Memory B cell (primary cell): Measurements from ENCODE around the gene ARL13B.
"Not testable (repeated sequence)": the region's sequence is repeated elsewhere in the genome, so short reads cannot be mapped to it uniquely, and the experiment has no call there.

Source experiments
- ATAC-seq: fragments of 150-1000 bp; cut with Tn5 transposase; 2 replicates; pipeline ENCODE4 v1.10.0; 2021; ENCODE audit warnings: low read depth, mild to moderate bottlenecking, moderate library complexity
- DNase-seq, 2 donors: peaks; one replicate each; pipeline ENCODE4 v3.0.0; 2022; ENCODE audit warnings: low spot score in 2 of 2
- H3K27ac Mint-ChIP-seq: one replicate; pipeline ENCODE4 v1.8.0; 2022; ENCODE audit warnings: mild to moderate bottlenecking, moderate library complexity, mixed read lengths
- H3K27me3 Mint-ChIP-seq: one replicate; pipeline ENCODE4 v1.8.0; 2022; ENCODE audit warnings: mixed read lengths
- H3K36me3 Mint-ChIP-seq: one replicate; pipeline ENCODE4 v1.8.0; 2022; ENCODE audit warnings: mild to moderate bottlenecking, mixed read lengths
- H3K4me1 Mint-ChIP-seq: one replicate; pipeline ENCODE4 v1.8.0; 2022; ENCODE audit warnings: mixed read lengths
- H3K4me3 Mint-ChIP-seq: one replicate; pipeline ENCODE4 v1.8.0; 2022; ENCODE audit warnings: mild to moderate bottlenecking, moderate library complexity, mixed read lengths
- H3K9me3 Mint-ChIP-seq: one replicate; pipeline ENCODE4 v1.8.0; 2022; ENCODE audit warnings: mixed read lengths

ARL13B gene

DNA sequence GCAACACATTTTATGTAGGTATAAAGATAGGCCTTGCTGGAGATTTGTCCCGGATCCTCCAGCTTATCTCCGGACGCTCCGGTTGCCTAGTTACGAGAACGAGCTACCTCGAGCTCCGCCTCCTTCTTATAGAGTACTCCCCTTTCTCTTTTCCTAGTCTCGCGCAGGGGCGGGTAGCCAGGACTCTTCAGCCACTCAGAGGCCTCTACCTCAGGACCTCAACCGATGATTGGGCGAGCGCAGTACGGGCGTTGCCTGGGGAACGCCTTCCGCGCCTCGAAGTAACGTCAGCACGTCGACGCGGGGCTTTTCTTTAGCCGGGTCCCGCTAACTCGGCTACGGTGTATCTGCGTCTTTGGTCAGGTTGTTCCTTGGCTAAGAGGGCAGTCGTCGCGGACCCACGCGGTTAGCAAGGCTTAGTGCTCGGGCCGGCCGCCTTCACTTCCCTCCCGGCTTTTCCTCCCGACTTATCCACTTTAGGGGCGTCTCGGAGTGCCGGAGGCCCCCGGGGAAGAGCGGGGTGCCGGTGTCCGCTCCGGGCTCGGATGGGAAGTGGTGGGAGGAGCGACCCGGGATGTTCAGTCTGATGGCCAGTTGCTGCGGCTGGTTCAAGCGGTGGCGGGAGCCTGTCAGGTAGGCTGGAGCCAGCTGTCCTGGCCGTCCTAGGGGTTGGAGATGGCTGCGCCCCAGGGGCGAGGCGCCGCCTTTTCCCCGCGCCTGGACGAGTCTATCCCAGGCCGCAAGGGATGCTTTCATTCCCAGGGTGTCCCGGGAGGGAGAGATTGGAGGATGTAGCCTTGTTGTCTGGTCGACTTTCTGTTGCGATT lies at the start of gene ARL13B:
TSS of gene ARL13B (plus strand) at position 306 of the 827 bp plus-strand sequence. CDS start at position 575, 269 bp downstream.
- Mint-ChIP-seq H3K36me3 (no peaks in the 10 kb centered on the region), H3K27ac (peak within 1 kb of the TSS; percentile 95), H3K9me3 (no peaks in the 10 kb centered on the region), H3K27me3 (peaks cover 2% of the 10 kb centered on the region), H3K4me3 (peak within 1 kb of the TSS; percentile 82), H3K4me1 (peaks cover 6% of the 10 kb centered on the region)
- peak; percentile 81 to 92 for DNase-seq
- ATAC-seq = peak; percentile 96

DNA sequence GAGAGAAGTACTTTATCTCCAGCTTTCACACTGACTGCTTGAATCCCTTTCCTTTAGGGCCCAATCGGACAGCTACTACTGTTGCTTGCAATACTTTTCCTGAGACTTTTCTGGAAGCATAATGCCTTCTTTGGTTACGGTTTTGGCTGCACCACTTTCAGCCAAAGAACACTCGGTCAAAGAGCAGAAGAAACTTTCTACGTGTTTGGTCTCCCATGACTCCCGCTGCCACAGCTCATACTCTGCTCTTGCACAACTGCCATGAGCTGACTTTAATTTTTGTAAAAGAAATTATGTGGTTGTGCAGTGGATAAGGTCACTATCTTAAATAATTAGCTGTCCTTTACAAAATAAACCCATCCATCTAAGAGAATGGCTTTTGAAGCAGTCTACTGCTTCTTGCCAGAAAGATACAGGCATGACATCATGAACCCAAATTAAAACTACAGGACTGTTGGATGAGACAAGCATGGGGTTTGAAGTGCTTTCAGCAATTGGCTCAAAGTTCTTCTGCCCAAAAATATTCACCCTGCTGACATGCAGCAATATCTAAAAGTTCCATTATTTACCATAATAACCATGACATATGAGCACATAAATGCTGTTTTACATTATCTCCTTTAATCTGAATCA lies 48.2 kb upstream of the ARL13B start:
- Mint-ChIP-seq H3K4me3 (no peak overlapping the region), H3K27ac (no peak overlapping the region), H3K36me3 (no peaks in the 10 kb centered on the region), H3K4me1 (no peaks in the 10 kb centered on the region), H3K9me3 (no peaks in the 10 kb centered on the region), H3K27me3 (no peaks in the 10 kb centered on the region)
- DNase-seq = no peak
- no peak for ATAC-seq

DNA sequence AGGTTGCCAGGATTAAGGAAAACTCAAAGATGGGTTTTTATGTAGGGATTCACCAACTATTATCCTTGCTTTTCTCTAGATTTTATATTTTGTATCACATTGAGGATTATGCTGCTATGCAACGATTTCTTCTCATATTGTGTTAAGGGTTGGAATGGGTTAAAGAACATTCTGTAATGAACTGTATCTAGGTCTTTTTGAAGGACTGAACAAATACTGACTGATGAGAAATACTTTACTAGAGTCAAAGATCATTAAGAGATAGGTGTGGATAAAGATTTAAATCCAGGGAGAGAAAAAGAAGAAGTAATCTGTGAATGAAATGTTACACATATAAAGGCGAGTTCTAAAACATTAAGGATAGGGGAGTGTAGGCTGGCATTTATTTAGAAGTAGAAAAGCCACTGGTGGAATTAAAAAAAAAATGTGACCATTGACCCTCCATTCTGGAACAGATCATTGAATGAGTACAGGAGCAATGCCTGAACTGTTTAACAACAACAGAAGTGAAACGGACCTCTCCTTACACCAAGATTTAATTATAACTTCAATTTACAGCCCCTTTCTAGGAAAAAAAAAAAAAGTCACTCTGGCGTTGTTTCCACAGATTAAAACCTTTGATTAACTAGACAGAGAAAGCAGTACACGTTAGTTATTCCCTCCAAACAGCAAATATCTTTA lies 45.4 kb upstream of the ARL13B start:
- no peak for DNase-seq
- Mint-ChIP-seq H3K27me3 (no peaks in the 10 kb centered on the region), H3K4me1 (no peaks in the 10 kb centered on the region), H3K4me3 (no peak overlapping the region), H3K27ac (no peak overlapping the region), H3K9me3 (no peaks in the 10 kb centered on the region), H3K36me3 (no peaks in the 10 kb centered on the region)
- no peak for ATAC-seq

DNA sequence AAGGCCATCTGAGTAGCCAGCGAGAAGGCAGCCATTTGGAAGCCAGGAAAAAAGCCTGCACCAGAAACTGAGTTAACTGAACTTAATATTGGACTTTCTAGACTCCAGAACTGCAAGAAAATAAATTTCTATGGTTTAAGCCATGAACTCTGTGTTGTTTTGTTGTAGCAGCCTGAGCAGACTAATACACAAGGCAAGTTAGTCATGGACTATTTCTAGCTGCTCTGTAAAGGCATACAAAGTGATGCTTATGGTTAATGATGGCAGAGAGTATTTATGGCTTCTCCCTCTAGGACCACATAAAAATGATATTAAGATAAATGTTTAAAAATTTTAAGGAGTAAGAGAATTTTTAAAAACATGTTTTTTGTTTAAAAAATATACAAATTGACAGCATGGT lies 43.4 kb upstream of the ARL13B start:
- no peaks in the 10 kb centered on the region for H3K9me3 Mint-ChIP-seq
- no peak overlapping the region for H3K4me3 Mint-ChIP-seq
- H3K36me3 Mint-ChIP-seq = no peaks in the 10 kb centered on the region

DNA sequence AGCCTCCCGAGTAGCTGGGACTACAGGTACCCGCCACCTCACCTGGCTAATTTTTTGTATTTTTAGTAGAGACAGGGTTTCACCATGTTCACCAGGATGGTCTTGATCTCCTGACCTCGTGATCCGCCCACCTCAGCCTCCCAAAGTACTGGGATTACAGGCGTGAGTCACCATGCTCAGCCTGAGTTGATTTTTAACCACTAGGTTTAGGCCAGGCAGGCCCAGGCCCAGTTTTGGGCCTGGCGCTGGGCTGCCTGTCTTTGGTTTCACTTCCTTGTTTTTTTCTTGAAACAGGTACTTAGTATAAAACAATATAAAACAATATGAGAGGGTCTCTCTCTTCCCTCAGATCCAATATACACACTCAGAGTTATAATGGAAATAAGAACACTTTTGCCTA lies 42.5 kb upstream of the ARL13B start:
- H3K4me1 Mint-ChIP-seq, H3K4me3 Mint-ChIP-seq, ATAC-seq, H3K36me3 Mint-ChIP-seq, DNase-seq, H3K9me3 Mint-ChIP-seq, H3K27ac Mint-ChIP-seq, H3K27me3 Mint-ChIP-seq: not testable (repeated sequence)

More for the DNA sequence above, 43.4 kb upstream of the ARL13B start:
- Mint-ChIP-seq H3K4me1 (no peaks in the 10 kb centered on the region), H3K27ac (no peak overlapping the region), H3K27me3 (no peaks in the 10 kb centered on the region)
- ATAC-seq (no peak), DNase-seq (no peak)

DNA sequence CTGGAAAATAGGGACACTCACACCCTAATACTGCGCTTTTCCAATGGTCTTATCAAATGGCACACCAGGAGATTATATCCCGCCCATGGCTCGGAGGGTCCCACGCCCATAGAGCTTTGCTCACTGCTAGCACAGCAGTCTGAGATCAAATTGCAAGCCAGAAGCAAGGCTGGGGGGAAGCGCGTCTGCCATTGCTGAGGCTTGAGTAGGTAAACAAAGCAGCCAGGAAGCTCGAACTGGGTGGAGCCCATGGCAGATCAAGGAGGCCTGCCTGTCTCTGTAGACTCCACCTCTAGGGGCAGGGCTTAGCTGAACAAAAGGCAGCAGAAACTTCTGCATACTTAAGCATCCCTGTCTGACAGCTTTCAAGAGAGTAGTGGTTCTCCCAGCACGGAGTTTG lies 30.0 kb upstream of the ARL13B start:
- not testable (repeated sequence) for H3K9me3 Mint-ChIP-seq, H3K27ac Mint-ChIP-seq, DNase-seq, H3K36me3 Mint-ChIP-seq, H3K4me1 Mint-ChIP-seq, ATAC-seq, H3K4me3 Mint-ChIP-seq, H3K27me3 Mint-ChIP-seq

DNA sequence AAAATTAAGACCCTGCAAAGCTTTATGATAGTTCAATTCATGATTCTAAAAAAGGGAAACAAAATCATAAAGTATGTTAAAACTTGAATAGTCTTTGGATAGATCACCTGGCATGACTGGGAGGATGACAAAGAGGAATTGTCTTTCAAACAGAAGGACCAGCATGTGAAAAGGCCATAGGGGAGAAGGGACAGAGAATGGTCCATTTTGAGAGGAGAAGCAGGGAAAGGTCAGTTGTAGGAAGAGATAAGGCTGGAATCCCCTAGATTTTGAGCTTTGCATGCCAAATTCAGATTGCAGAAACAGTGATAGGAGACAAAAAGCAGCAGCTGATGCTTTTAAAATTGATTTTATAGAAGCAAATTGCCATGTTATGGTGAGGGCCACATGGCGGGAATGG lies 18.9 kb upstream of the ARL13B start:
- DNase-seq = no peak
- Mint-ChIP-seq H3K36me3 (no peaks in the 10 kb centered on the region), H3K4me1 (no peaks in the 10 kb centered on the region), H3K27ac (no peak overlapping the region), H3K27me3 (peaks cover 3% of the 10 kb centered on the region), H3K9me3 (peaks cover 2% of the 10 kb centered on the region), H3K4me3 (no peak overlapping the region)
- ATAC-seq = no peak

DNA sequence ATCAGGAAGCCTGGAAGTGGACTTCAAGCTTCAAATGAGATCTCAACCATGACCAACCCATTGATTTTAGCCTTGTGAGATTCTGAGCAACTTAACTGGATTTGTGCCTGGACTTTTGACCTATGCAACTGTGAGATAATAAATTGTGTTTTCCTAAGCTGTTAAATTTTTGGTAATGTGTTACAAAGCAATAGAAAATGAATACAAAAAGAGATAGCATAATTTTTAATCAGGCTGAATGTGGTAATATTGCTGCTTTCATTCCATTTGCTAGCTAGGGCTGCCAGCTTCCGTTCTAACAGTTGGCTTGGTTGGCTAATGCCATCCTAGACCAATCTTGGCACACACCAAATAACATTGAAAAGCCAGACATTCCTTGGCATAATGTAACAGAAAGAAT lies 18.5 kb upstream of the ARL13B start:
- DNase-seq (no peak), ATAC-seq (no peak)
- Mint-ChIP-seq H3K27ac (no peak overlapping the region), H3K4me1 (no peaks in the 10 kb centered on the region), H3K27me3 (peaks cover 3% of the 10 kb centered on the region), H3K4me3 (no peak overlapping the region), H3K36me3 (no peaks in the 10 kb centered on the region), H3K9me3 (peaks cover under 1% of the 10 kb centered on the region)

DNA sequence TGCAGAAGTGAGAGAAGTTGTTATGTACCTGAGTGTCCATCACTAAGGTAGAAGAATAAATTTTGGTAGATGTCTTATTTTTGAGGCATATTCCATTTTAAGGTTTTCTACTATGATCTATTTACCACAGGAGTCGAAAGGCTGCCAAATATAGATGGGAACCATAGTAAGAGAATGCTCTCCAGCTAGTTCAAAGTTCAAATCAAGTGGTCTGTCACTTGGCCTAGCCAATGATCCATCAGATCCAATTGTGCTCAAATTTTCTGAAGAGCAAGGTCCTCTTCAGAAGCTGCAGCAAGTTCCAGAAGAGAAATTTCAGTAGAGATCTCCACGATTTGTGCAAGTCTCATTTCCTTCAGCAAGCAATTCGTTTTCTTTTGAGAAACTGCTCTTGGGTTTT lies 17.2 kb upstream of the ARL13B start:
- ATAC-seq = no peak
- no peaks in the 10 kb centered on the region for H3K36me3 Mint-ChIP-seq
- no peak for DNase-seq
- no peak overlapping the region for H3K27ac Mint-ChIP-seq
- no peaks in the 10 kb centered on the region for H3K4me1 Mint-ChIP-seq
- no peaks in the 10 kb centered on the region for H3K9me3 Mint-ChIP-seq
- H3K4me3 Mint-ChIP-seq = no peak overlapping the region
- peaks cover 3% of the 10 kb centered on the region for H3K27me3 Mint-ChIP-seq

DNA sequence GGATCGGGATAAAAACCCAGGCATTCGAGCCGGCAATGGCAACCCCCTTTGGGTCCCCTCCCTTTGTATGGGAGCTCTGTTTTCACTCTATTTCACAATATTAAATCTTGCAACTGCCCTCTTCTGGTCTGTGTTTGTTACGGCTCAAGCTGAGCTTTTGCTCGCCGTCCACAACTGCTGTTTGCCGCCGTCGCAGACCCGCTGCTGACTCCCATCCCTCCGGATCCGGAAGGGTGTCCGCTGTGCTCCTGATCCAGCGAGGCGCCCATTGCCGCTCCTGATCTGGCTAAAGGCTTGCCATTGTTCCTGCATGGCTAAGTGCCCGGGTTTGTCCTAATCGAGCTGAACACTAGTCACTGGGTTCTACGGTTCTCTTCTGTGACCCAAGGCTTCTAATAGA lies 14.8 kb upstream of the ARL13B start:
- H3K27ac Mint-ChIP-seq, DNase-seq, H3K36me3 Mint-ChIP-seq, H3K9me3 Mint-ChIP-seq, H3K4me3 Mint-ChIP-seq, ATAC-seq, H3K27me3 Mint-ChIP-seq, H3K4me1 Mint-ChIP-seq: not testable (repeated sequence)

DNA sequence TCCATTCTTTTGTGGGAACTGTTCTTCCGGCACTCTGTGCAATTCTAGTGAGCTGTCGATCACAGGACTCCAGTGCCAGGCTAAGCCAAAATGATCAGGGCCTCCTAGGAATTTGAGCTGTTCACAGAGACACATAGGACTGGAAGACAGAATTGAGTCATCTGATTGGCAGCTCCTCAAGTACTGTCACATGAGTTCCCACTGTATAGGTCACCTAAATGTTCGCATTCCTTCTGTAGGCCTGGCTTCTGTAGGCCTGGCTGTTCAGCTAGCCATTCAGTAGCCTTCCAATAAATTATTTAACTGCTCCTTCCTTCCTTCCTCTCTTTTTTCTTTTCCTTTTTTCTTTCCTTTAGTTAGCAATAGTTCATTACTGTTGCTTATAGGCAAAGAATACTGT lies 10.5 kb upstream of the ARL13B start:
- Mint-ChIP-seq H3K4me1 (peaks cover 11% of the 10 kb centered on the region), H3K4me3 (no peak overlapping the region), H3K9me3 (no peaks in the 10 kb centered on the region), H3K36me3 (no peaks in the 10 kb centered on the region), H3K27me3 (peaks cover 5% of the 10 kb centered on the region), H3K27ac (no peak overlapping the region)
- DNase-seq = no peak
- ATAC-seq = no peak

DNA sequence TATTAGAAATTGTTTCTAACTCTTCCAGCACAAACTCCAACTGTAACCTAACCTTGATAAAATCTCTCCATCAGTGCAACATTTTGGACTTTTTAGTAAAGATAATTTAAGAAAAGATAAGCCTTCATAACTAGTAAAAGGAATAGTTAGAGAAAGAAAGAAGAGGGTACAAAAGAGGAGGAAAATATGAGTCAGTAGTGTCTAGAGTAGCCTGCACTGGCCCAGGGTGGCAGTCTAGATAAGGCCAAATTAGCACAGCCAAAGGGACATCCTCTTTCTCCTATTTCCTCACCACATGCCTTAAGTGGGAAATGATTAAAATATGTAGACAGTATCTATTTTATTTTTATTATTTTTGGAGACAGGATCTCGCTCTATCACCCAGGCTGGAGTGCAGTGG lies 10.0 kb upstream of the ARL13B start:
- H3K4me1 Mint-ChIP-seq = peaks cover 11% of the 10 kb centered on the region
- H3K27me3 Mint-ChIP-seq = peaks cover 5% of the 10 kb centered on the region
- no peaks in the 10 kb centered on the region for H3K36me3 Mint-ChIP-seq
- ATAC-seq (no peak), DNase-seq (no peak)
- no peak overlapping the region for H3K27ac Mint-ChIP-seq
- H3K4me3 Mint-ChIP-seq = no peak overlapping the region
- no peaks in the 10 kb centered on the region for H3K9me3 Mint-ChIP-seq

DNA sequence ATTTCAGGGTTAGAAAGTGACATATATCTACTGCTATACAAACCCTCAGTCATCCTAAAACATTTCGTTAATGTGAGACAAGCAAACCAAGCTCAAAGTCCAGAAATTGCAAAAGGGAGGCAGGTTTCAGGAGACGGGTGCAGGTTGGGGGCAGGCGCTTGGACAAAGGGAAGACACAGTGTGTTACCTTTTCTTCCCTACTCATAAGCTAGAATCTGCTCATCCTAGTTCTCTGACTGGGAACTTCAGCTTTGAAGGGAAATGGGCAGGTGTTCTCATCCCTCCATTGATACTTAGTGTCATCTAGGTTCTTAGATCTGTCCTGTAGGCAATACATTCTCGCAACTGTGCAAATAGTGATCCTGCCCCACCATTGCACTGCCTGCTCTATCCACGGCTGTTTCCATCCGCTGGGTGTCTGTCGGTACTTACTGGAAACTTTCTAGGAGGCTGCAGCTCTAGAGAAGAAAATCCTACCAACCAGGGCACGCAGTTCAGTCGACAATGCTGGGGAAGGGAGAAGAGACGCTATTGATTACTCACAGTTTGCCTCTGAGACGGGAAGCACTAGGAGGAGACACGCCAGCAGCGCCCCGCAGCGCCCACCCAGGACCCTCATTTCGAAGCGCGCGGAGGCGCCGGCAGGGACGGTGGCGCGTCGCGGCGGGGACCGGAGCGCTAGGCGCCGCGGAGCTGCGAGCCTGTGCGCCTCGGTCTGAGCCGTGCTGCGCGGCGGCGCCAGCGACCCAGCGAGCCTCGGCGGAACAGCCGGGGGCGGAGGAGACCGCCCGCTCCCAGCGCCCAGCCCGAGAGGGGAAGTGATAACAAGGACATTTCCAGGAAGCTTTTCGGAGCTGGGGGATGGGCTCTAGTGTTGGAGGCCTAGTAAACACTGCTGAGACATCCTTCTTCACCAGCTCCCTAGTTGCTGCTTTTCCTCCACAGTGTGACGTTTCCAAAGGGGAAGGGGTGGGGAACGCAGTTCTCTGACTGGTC lies 6.5 kb upstream of the ARL13B start, which contains the start of gene PROS1:
TSS of gene PROS1 (minus strand) at position 766 of the 996 bp plus-strand sequence. CDS start at position 619, 147 bp downstream.
- peak; percentile 20 to 31 for DNase-seq
- Mint-ChIP-seq H3K36me3 (no peaks in the 10 kb centered on the region), H3K27ac (no peak within 1 kb of the TSS), H3K4me1 (peaks cover 11% of the 10 kb centered on the region), H3K27me3 (peaks cover 7% of the 10 kb centered on the region), H3K4me3 (peak within 1 kb of the TSS; percentile 83), H3K9me3 (no peaks in the 10 kb centered on the region)
- peak; percentile 93 for ATAC-seq
